ENCODE measurements around the gene ZNF672.
"Not testable (repeated sequence)": the region's sequence is repeated elsewhere in the genome, so short reads cannot be mapped to it uniquely, and the experiment has no call there.

The ZNF672 gene

GRCh38 chr1:248853663-248854375 lies 15.8 kb downstream of the ZNF672 start:
- DNase-seq (ENCODE audit: low read depth, low spot score): no peak

GRCh38 chr1:248855580-248855979 lies 17.6 kb downstream of the ZNF672 start:
- DNase-seq (ENCODE audit: low read depth, low spot score): no peak

- no peak for DNase-seq (ENCODE audit: low read depth, low spot score)
Measured at GRCh38 chr1:248856176-248856575, 18.2 kb downstream of the ZNF672 start.

- DNase-seq (ENCODE audit: low read depth, low spot score): no peak
Measured at GRCh38 chr1:248857201-248857600, 19.2 kb downstream of the ZNF672 start.

- no peak for DNase-seq (ENCODE audit: low read depth, low spot score)
Measured at GRCh38 chr1:248857749-248858095, 19.7 kb downstream of the ZNF672 start.

- DNase-seq (ENCODE audit: low read depth, low spot score): no peak
Measured at GRCh38 chr1:248858096-248858890, 20.3 kb downstream of the ZNF672 start.

- peak; percentile 94 for DNase-seq (ENCODE audit: low read depth, low spot score)
Measured at GRCh38 chr1:248858891-248859889, 21.2 kb downstream of the ZNF672 start, which contains the start of gene ZNF692. Gene ZNF692 (minus strand): TSS chr1:248859085. CDS start chr1:248858309, 776 bp downstream.

- DNase-seq (ENCODE audit: low read depth, low spot score): no peak
Measured at GRCh38 chr1:248860007-248860406, 22.0 kb downstream of the ZNF672 start.

- no peak for DNase-seq (ENCODE audit: low read depth, low spot score)
Measured at GRCh38 chr1:248861616-248862015, 23.6 kb downstream of the ZNF672 start.

GRCh38 chr1:248862695-248862997 lies 24.6 kb downstream of the ZNF672 start:
- no peak for DNase-seq (ENCODE audit: low read depth, low spot score)

GRCh38 chr1:248862998-248863881 lies 25.2 kb downstream of the ZNF672 start:
- DNase-seq (ENCODE audit: low read depth, low spot score): peak; percentile 58

GRCh38 chr1:248871837-248872401 lies 33.9 kb downstream of the ZNF672 start:
- no peak for DNase-seq (ENCODE audit: low read depth, low spot score)

- no peak for DNase-seq (ENCODE audit: low read depth, low spot score)
Measured at GRCh38 chr1:248872752-248873408, 34.9 kb downstream of the ZNF672 start.

- DNase-seq (ENCODE audit: low read depth, low spot score): peak; percentile 78
Measured at GRCh38 chr1:248873409-248873992, 35.5 kb downstream of the ZNF672 start.

GRCh38 chr1:248873993-248874533 lies 36.0 kb downstream of the ZNF672 start:
- peak; percentile 65 for DNase-seq (ENCODE audit: low read depth, low spot score)

GRCh38 chr1:248881261-248881660 lies 43.2 kb downstream of the ZNF672 start:
- DNase-seq (ENCODE audit: low read depth, low spot score): no peak

- DNase-seq (ENCODE audit: low read depth, low spot score): not testable (repeated sequence)
Measured at GRCh38 chr1:248882427-248882826, 44.4 kb downstream of the ZNF672 start.

- no peak for DNase-seq (ENCODE audit: low read depth, low spot score)
Measured at GRCh38 chr1:248884632-248885295, 46.7 kb downstream of the ZNF672 start.

- DNase-seq (ENCODE audit: low read depth, low spot score): no peak
Measured at GRCh38 chr1:248885646-248886045, 47.6 kb downstream of the ZNF672 start.
